NCI-H1417 treated with DMSO at 0.1 percent for 48 hours (cell line): ENCODE results near the gene TRIM67.
"Not testable (repeated sequence)": the region's sequence is repeated elsewhere in the genome, so short reads cannot be mapped to it uniquely, and the experiment has no call there.

Experiments used
- DNase-seq: peaks from one replicate; lab custom pipeline; 2025; lab: John Stamatoyannopoulos, UW

Gene TRIM67

DNA sequence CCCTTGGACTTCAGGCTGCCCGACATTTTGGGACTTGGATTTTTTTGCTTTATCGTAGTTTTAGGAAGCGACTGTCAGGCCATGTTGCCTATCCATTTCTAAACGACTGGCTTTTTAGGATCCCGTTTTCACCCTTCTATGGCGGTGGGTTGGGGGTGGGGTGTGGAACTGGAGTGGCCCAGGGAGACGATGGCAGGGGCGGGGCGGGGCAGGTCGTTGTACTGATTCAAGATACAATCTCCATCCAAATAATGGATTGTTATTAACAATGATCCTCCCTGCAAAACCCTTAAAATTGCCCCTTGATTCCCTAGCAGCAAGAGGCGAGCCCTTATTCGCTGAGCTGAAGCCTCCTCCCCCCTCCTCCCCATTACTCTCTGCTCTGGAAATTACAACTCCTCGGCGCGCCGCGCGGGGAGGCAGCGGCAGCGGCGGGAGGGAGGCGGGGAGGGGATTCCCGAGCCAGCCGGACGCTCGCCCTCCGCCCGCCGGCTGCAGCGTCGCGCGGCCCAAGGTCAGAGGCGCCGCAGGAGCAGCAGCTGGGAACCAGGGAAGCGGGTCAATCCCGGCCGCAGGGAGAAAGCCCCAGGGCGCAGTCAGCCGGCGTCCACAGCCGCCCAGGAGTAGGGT is at the start of gene TRIM67:
Gene TRIM67, plus strand, starts transcription at position 392 of the 630 bp plus-strand sequence. CDS start 912 bp downstream, outside the sequence.
- DNase-seq: no peak

DNA sequence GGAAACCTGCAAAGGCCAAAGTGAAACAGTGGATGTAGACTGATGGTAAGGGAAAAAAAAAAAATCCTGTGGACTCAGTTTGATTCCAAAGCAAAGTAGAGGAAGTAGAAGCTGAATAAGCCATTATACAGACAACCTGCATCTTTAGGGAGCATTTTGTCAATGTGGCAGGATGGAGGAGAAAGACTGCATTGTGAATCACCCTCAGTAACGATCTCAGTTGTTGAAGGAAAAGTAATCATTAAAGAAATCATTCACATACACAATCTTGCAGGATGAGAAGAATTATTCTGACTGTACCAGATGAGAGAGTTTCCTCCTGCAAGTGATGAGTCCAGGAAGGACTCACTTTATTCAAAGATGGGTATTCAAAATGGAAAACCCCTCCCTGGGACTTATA is 45.1 kb upstream of the TRIM67 start:
- no peak for DNase-seq

DNA sequence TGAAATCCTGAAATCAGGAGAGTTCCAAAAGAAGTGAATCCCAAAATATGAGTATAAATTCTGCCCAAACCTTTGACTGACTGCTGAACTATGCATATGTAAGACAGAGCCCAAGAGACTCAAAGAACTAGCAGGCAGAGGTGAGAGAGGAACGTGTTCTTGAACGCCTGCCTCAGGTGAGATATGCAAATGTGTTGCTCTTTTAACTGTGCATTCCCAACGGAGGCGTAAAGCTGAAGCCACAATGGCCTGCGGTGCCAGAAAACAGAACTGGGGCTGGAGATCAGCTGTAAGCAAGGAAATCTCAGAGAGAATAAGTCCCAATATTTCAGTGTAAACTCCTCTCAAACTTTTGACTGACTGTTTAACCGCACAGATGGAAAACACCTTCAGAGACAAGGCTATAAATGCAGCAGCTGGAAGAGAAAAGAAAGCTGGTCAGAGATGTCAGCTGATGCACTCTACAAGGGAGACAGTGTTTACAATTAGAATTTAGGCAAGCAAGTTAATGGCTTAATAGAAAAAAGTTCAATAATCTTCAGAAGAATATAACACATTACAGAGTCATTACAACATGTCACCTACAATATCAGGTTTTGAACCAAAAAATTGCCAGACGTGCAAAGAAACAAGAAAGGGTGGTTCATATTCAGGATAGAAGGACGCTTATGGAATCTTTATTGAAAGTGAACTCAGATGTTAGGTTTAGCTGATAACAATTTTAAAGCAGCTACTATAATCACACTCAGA is 43.0 kb upstream of the TRIM67 start:
- no peak for DNase-seq

DNA sequence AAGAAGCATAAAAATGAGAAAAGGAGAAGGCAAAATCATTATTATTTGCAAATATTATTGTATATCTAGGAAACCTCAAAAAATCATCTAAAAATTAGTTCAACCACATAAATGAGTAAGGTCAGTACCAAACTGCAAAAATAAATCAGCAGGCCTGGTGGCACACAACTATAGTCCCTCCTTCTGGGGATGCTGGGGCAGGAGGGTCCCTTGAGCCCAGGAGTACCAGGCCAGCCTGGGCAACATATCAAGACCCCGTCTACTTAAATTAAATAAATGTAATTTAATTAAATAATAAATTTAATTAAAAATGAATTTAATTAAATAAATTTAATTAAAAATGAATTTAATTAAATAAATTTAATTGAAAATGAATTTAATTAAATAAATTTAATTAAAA is 40.3 kb upstream of the TRIM67 start:
- no peak for DNase-seq

DNA sequence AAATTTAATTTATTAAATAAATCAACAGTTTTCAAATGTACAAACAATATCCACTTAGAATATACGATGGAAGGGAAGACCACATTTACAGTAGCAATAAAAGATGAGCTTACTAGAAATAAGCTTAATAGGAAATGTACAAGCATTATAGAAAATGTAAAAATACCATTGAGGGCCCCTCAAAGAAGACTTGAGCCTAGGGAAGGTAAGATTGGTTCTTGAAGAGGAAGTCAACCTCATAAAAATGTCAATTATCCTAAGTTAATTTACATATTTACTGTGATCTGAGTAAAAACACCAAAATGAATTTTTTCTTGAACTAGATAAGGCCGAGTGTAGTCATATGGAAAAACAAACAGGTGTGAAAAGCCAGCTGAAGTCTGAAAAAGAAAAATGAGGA is 39.7 kb upstream of the TRIM67 start:
- DNase-seq: no peak

- DNase-seq: no peak
These were observed 37.1 kb upstream of the TRIM67 start for GRCh38 chr1:231124746-231125145.

GRCh38 chr1:231125972-231126580 is 35.8 kb upstream of the TRIM67 start:
- no peak for DNase-seq

DNA sequence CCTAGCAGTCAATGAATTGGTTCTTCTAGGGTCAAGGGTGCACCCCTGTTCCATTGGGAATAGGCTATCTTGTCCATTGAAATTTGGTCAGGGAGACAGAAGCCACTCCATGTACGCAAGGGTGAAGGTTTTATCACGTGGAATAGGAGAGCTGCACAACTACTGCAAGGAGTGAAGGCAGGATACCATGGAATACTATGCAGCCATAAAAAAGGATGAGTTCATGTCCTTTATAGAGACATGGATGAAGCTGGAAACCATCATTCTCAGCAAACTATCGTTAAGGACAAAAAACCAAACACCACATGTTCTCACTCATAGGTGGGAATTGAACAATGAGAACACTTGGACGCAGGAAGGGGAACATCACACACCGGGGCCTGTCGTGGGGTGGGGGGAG is 34.8 kb upstream of the TRIM67 start:
- DNase-seq: not testable (repeated sequence)

DNA sequence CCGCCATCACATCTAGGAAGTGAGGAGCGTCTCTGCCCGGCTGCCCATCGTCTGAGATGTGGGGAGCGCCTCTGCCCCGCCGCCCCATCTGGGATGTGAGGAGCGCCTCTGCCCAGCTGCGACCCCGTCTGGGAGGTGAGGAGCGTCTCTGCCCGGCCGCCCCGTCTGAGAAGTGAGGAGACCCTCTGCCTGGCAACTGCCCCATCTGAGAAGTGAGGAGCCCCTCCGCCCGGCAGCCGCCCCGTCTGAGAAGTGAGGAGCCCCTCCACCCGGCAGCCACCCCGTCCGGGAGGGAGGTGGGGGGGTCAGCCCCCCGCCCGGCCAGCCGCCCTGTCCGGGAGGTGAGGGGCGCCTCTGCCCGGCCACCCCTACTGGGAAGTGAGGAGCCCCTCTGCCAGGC is 33.4 kb upstream of the TRIM67 start:
- DNase-seq: not testable (repeated sequence)

- no peak for DNase-seq
These were observed 31.3 kb upstream of the TRIM67 start for GRCh38 chr1:231130544-231130943.

- not testable (repeated sequence) for DNase-seq
These were observed 29.3 kb upstream of the TRIM67 start for GRCh38 chr1:231132591-231132990.

DNA sequence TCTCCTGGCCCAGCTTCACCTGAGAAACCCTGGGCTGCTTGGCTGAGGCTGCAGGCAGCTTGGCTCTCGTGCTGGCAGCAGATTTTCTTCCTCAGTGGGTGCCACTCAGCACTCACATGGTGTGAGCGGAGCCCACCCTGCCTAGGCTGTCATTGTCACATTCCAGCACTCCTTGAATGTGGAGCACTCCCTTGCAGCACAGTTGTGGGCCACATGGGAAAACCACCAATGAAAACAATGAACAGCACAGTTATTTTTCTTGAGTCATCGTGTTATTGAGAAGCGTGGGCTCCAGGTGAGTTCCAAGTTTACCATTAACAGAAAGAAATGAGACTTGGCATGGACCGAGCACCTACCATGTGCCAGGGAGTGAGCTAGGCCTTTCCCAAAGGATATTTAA is 27.2 kb upstream of the TRIM67 start:
- no peak for DNase-seq

GRCh38 chr1:231138236-231138635 is 23.6 kb upstream of the TRIM67 start:
- no peak for DNase-seq

DNA sequence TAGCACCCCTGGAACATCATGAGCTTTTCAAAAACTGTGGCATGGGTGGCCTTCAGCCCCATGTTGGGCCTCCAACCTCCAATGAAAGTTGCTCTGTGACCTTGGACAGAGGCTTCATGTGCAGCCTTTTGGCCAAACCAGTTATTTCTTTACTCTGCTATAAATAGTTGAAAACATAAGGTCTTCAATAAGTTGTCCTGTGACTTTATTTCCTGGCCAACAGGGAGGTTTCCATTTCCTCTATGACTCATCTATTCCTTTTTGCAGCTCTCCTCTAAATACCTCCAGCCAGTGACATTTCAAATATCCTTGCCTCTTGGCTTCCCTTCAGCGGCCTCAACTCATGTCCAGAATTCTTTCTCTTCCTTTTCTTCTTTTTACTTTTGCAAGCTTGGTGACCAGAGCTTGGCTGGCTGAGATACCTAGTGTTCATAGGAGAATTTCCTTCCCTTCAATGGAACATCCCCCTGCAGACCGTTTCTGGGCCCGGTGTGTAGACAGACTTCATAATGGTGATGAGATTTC is 22.7 kb upstream of the TRIM67 start:
- no peak for DNase-seq

GRCh38 chr1:231139659-231140654 is 21.9 kb upstream of the TRIM67 start:
- no peak for DNase-seq

- no peak for DNase-seq
These were observed 17.3 kb upstream of the TRIM67 start for GRCh38 chr1:231144416-231145193.

GRCh38 chr1:231147896-231148295 is 14.0 kb upstream of the TRIM67 start:
- DNase-seq: no peak

GRCh38 chr1:231151811-231152210 is 10.0 kb upstream of the TRIM67 start:
- no peak for DNase-seq

DNA sequence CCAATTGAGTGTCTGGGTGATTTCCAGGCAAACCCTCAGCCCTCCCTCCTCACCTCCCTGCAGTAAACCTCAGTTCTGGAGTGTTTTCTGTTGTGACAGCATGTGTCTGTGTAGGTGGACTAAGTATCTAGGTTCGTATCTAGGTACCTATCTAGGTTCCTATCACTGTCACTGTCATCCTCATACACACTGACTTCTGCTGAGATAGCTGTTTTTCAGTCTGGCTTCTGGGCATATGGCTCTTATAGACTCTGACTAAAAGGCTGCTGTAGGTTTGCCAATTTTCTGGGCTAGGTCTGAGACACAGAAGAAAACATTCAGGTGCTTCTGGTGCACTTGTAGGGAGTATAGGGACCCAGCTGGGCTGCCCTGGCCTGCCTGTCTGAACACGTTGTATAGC is 8.1 kb upstream of the TRIM67 start:
- DNase-seq: no peak

DNA sequence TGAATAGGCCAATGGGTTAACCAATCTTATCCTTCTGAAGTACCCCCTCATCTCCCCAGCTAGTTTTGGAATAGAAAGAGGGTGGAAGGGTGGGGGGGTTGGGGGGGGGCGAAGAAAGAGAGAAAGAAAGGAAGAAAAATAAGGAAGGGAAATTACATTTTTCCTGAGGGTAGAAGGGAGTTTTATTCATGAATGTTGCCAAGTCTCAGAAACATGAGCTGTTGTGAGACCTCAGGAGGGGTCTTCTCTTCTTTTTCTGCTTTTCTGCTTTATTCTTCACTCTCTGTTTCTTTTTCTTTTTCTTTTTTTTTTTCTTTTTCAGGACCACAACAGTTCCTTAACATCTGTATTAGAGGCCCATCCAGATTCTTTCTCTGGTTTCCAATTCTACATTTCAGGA is 6.0 kb upstream of the TRIM67 start:
- no peak for DNase-seq

DNA sequence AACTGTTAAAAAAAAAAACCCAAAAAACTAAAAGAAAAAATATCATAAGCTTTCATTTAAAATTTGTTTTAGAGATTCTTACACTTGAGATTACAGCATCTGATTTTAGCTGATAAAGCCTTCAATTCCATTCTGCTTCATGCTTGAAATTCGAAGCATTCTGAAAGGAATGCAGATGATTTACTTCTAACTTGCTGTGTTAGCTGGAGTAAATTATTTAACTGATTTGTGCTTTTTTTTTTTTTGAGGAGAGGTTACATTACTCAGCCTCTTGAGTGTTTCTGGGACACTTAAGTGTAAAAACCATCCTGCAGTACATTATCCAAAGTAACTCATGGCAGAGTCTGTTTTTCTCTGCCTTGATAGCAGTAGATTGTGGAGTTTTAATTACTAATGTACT is 4.5 kb upstream of the TRIM67 start:
- DNase-seq: no peak
